ENCODE measurements around the gene PSAT1.
"Not testable (repeated sequence)": the region's sequence is repeated elsewhere in the genome, so short reads cannot be mapped to it uniquely, and the experiment has no call there.

The PSAT1 gene

DNA sequence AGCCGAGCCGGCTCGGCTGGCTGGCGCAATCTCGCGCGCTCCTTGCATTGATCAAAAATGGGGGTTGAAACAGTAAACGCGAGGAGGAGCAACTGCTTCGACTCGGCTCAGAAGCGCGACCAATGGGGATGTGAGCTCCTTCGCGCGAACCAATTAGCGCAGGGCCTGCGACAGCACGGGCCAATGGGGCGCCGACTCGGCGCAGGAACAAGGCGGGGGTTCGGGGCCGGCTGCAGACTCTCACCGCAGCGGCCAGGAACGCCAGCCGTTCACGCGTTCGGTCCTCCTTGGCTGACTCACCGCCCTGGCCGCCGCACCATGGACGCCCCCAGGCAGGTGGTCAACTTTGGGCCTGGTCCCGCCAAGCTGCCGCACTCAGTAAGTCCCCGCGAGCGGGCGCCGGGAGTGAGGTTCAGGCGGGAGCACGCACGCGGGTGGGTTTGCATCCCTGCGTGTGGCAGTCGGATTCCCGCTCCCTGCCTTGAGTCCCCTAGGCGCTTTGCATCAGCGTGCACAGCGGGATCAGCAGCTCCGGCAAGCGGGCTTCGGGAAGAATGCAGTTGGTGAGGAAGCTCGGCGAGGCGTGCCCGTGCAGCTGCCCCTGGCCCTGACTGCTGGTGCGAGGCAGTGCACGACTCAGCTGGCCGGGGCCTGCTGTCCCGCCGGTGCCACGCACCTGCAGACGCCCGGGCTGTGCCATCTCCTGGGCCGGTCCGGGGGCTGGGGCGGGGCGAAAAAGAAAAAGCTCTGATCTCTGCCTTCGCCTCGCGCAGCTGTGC is at the start of gene PSAT1:
Gene PSAT1 (plus strand): TSS at position 233 of the 779 bp plus-strand sequence. CDS start 86 bp downstream, at position 319.
- peak; percentile 75 to 83 for DNase-seq

DNA sequence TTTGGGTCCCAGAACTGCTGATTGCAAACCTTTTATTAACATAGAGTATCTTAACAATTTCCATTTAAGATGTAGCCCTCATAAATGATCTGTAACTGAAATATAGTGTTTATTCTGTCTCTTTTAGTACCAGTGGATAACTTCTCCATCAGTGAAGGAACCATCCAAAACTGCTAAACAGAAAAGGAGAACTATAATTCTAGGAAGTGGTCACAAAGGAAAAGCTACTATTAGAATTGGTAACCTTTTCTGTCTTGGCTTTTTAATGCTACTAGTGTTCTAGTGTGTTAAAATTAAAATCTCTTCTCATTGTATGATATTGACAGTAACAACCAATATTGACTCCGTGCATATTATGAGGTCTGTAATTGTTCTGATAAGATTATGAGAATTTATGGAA is 48.3 kb upstream of the PSAT1 start:
- DNase-seq = peak in 1 of 2 donors; percentile 41

DNA sequence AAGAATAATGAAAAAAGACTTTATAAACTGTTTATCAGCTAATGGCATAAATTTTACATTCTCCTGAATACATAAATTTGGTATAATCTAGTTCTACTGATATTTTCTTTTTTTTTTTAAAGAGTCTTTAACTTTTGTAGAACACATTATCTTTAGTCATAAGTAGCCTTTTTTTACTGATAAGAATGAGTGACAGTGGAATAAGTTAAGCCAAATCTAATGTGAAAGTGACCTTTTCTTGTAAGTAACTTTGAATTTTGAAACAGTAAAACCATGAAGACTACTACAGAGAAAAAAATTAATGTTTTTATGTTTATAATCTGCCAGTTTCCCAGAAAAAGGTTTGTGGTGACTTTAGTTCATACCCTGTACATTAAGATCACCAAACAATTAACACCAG is 47.4 kb upstream of the PSAT1 start:
- DNase-seq = no peak

GRCh38 chr9:78252616-78253015 is 44.3 kb upstream of the PSAT1 start:
- DNase-seq = peak; percentile 19 to 63

DNA sequence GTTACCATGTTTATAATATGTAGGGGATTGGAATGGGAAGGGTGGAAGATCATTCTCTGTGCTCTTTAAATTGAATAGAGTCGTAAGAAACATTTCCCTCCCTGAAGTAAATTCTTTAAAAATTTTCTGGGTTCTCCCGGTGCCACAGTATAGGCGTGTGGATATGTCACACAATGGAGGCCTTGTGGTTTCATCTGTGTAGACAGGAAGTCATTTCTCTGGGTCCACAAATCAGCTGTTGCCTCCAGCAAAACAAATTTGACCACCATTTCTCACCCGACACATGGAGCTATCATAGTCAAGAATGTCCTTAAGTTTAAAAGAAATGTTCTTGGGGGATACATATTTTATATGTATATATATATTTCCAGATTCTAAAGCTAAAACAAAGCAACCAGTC is 43.6 kb upstream of the PSAT1 start:
- no peak for DNase-seq

DNA sequence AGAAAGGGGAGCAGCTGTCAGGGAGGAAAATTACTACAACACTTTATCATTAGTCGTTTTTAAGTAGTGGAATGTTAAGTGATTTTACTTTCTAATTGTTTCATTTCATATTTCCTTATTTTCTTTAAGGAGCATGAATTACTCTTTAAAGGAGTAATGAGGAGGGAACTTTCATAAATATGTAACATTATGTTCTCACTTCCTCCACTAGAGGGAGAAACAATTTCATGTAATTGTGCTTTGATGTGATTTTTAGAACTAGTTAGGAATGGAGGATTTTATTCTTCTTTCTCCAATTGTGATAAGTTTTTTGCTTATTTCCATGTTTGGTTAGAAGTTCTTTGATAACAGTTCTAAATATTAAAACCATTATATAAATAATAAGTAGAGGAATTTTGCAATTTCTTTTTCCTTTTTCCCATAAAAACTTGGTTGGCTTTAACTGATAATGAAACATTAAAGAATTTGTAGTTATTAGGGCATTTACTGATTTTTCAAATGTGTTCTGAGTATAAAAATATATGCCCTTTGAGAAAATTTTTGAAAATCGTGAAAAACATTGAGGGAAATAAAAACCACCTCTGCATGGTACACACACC is 35.4 kb upstream of the PSAT1 start:
- DNase-seq = peak; percentile 20 to 59

DNA sequence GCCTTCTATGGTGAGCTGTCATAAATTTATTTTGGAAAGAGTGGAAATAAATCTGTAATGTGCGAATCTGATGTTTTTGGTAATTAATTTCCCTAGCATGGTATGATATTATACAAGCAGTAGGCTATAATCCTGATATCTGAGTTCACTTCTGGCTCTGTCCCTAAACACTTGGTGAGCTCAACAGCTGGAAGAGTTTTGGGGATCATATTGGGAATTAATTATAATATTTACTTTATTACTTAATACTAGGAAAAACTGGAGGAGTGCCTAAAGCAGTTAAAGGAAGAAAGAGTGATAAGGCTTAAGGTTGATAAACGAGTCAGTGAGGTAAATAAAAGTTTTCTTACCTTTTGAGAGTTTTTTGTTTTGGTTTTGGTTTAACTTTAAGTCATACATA is 34.3 kb upstream of the PSAT1 start:
- DNase-seq = no peak

DNA sequence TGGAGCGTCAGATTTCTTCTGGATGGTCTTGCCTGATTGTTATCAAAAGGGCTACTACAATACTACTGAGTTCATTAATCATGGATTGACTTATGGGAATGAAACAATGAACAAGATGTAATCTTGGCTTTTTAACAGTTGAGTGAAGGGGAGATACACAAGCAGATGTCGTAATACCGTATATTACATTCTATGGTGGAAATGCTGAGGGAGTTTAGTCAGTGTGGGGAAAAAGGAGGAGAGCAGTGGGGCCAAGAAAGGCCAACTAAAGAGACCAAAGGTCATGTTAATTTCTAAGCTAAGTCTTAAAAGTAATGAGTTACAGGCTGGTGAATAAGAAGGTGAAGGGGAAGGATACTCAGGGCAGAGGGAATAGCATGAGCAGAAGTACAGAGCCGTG is 29.0 kb upstream of the PSAT1 start:
- no peak for DNase-seq

DNA sequence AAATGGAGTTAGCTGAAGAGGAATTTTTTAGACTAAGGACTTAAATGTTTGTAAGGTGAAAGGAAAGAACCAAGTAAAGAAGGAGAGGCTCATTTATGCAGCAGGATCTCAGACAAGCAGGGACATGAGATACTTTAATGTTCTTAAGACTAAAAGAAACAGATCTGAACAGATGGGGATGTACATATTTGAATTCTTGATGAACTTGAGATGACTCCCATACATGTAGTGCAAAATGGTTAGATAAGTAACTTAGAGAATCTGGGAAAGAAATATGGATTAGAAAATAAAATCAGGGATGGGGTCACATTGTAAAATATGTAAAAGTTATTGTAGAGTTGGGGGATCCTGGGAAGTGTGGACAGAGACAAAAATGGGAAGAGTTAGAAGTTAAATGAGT is 27.1 kb upstream of the PSAT1 start:
- no peak for DNase-seq

GRCh38 chr9:78272307-78272706 is 24.6 kb upstream of the PSAT1 start:
- DNase-seq = no peak

DNA sequence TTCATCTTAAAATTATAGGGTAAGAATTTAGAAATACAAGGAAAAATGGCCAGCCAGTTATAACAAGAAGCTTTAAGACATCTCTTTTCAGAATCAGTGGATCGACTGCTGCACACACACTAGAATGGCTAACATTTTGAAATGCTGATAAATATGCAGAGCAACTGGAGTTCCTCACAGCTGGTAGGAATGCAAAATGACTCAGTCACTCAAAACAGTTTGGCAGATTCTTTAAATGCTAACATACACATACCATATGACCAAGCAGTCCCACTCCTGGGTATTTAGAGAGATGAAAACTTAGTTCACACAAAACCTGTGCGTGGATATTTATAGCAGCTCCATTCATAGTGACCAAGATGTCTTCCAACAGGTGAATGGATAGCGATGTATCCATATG is 23.2 kb upstream of the PSAT1 start:
- no peak for DNase-seq

- peak; percentile 20 to 29 for DNase-seq
Measured at GRCh38 chr9:78278177-78278777, 18.6 kb upstream of the PSAT1 start.

DNA sequence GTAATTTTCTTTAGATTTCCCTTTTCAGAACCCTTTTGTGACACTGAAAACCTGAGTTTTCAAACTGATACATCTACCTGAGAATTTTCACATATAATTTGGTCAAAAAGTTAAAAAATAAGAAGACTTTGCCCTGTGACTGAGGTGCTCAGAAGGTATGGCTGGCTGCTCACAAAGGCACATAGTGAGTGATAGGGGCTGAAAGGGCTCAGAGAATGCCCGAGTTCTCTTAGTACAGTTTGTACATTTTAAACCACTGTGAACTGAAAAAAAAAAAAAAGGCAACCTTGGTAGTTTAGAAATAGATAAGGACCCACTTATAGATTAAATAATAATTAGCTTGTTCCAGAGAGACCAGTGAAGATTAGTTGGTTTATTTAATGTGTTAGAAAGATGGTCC is 18.1 kb upstream of the PSAT1 start:
- DNase-seq = no peak

DNA sequence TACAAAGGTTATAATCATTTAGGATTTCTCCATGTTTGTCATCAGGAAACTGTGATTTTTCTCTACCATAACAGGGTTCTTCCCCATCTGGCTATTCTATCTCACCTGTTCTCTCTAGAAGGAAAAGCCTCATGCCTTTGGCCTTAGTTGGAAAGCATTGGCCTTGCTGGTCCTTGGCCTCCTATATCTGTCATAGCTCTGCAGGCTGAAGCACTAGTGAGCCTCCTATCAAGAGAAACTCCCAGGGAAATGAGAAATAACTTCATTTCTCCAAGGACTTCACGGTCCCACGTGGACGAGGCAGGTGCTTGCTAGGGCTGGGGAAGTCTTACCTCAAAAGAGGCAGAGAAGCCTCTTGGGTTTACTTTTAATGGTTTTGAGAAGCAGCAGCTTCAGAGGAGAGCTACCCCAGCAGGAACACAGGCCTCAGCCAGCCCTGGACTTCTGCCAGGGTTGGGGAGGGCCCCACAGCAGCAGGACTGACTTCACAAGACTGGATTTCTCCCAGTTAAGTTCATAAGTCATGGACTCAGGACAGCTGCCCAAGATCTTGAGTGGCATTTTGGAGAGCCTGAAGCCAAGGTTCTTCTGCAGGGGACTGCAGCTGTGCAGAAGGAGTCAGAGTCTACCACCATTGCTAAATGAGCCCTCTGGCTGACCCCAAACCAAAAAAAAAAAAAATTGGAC is 15.8 kb upstream of the PSAT1 start:
- no peak for DNase-seq

- not testable (repeated sequence) for DNase-seq
Measured at GRCh38 chr9:78284181-78284580, 12.7 kb upstream of the PSAT1 start.

GRCh38 chr9:78286125-78286524 is 10.8 kb upstream of the PSAT1 start:
- no peak for DNase-seq

GRCh38 chr9:78286946-78287388 is 10.0 kb upstream of the PSAT1 start:
- no peak for DNase-seq

GRCh38 chr9:78288214-78288892 is 8.6 kb upstream of the PSAT1 start:
- DNase-seq = no peak

GRCh38 chr9:78289474-78289873 is 7.5 kb upstream of the PSAT1 start:
- no peak for DNase-seq

DNA sequence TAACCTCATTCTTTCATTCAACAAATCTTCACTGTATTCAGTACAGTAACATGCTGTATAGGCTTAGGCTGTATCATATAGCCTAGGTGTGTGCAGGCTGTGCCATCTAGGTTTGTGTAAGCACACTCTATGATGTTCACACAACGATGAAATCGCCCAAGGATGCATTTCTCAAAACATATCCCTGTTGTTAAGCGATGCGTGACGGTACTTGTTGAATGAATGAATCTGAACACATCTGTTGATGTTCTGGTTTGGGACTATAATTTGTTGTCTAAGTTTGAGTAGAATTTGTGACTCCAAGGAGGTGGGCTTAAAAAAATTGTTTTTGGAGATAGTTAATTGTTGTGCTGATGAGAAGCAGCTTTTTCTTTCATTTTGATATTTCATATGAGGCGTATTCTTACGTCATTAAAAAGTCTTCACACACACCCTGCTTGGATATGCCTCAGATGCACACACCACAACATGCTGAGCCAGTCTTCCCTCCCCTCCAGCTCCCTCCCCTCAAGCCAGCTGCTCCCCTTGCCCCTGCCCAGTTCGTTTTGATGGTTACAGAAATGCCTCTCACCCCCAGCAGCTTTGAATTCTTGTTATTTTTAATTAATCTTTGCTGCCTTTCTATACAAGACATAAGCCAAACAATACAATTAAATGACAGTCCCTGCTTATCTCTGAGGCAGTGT is 5.5 kb upstream of the PSAT1 start:
- no peak for DNase-seq

- no peak for DNase-seq
Measured at GRCh38 chr9:78292026-78292425, 4.9 kb upstream of the PSAT1 start.
